Forelimb muscle (tissue), 1 donor: ENCODE results near the gene NPHS1. TPM values are rescaled to one million over a fixed set of nuclear protein-coding genes. Genes with fewer than 3 reads are reported as not detected.
"Not testable (repeated sequence)": the region's sequence is repeated elsewhere in the genome, so short reads cannot be mapped to it uniquely, and the experiment has no call there.

Experiments
- DNase-seq: peaks from one replicate; pipeline ENCODE4 v3.0.0-alpha.2; 2013; ENCODE audit warnings: low read depth
- polyA plus RNA-seq: library from polyadenylated mRNA; unstranded; fragments of 120-200 nt; gene quantifications from one replicate; pipeline ENCODE4 v1.2.1, GENCODE V29; 2013; ENCODE audit not compliant: insufficient read length

NPHS1 gene
- polyA plus RNA-seq, 1 donor = 0.24 TPM

GRCh38 chr19:35879770-35880317, 27.5 kb upstream of the NPHS1 start:
- DNase-seq = no peak

- DNase-seq = no peak
These were observed 26.8 kb upstream of the NPHS1 start for GRCh38 chr19:35879068-35879467.

GRCh38 chr19:35874392-35874930, 22.2 kb upstream of the NPHS1 start:
- no peak for DNase-seq

- DNase-seq = no peak
These were observed 19.9 kb upstream of the NPHS1 start for GRCh38 chr19:35872180-35872579.

- no peak for DNase-seq
These were observed 19.3 kb upstream of the NPHS1 start for GRCh38 chr19:35871611-35872010.

- DNase-seq = no peak
These were observed 18.5 kb upstream of the NPHS1 start for GRCh38 chr19:35870798-35871197.

- DNase-seq = not testable (repeated sequence)
These were observed 17.9 kb upstream of the NPHS1 start for GRCh38 chr19:35870124-35870736.

- DNase-seq = no peak
These were observed 17.2 kb upstream of the NPHS1 start for GRCh38 chr19:35869327-35870123.

- no peak for DNase-seq
These were observed 16.6 kb upstream of the NPHS1 start for GRCh38 chr19:35868823-35869326.

- peak; percentile 24 for DNase-seq
These were observed 16.0 kb upstream of the NPHS1 start, which contains the start of gene APLP1 for GRCh38 chr19:35868172-35868822. Gene APLP1, plus strand, starts transcription at chr19:35868574. Its CDS starts 63 bp downstream, at chr19:35868637.

- DNase-seq = no peak
These were observed 10.7 kb upstream of the NPHS1 start for GRCh38 chr19:35863018-35863417.

- DNase-seq = no peak
These were observed 10.2 kb upstream of the NPHS1 start for GRCh38 chr19:35862528-35862927.

- DNase-seq = no peak
These were observed 9.4 kb upstream of the NPHS1 start for GRCh38 chr19:35861640-35862160.

GRCh38 chr19:35860818-35861639, 8.7 kb upstream of the NPHS1 start:
- no peak for DNase-seq

GRCh38 chr19:35860436-35860817, 8.1 kb upstream of the NPHS1 start:
- DNase-seq = no peak

- DNase-seq = no peak
These were observed 7.1 kb upstream of the NPHS1 start for GRCh38 chr19:35859414-35859813.

- no peak for DNase-seq
These were observed 6.0 kb upstream of the NPHS1 start for GRCh38 chr19:35858311-35858710.

- no peak for DNase-seq
These were observed 4.3 kb upstream of the NPHS1 start, which contains the start of gene KIRREL2 for GRCh38 chr19:35856546-35857149. Gene KIRREL2, plus strand, starts transcription at chr19:35856911. Its CDS starts 209 bp downstream, at chr19:35857120.

GRCh38 chr19:35853038-35853756, 893 bp upstream of the NPHS1 start:
- no peak for DNase-seq
